AG04450 (cell line): Measurements from ENCODE around the gene MUC15. TPM values are rescaled to one million over a fixed set of nuclear protein-coding genes. Genes with fewer than 3 reads are reported as not detected.
"Not testable (repeated sequence)": the region's sequence is repeated elsewhere in the genome, so short reads cannot be mapped to it uniquely, and the experiment has no call there.

Source experiments
- CTCF ChIA-PET: fragments of 300-600, 350-600 bp; formaldehyde crosslinking; extraction: SDS; loops from one replicate; lab custom pipeline; 2022; ENCODE audit warnings: antibody characterized with exemption, inconsistent platforms; lab: Charles Lee
- POLR2A ChIA-PET: fragments of 350-600 bp; formaldehyde crosslinking; extraction: SDS; loops from one replicate; lab custom pipeline; 2021; ENCODE audit warnings: antibody characterized with exemption, inconsistent platforms; lab: Yijun Ruan, JAX
- DNase-seq: peaks from one replicate; pipeline ENCODE4 v3.0.0-alpha.2; 2011; ENCODE audit warnings: low read depth, low spot score
- H3K27ac ChIP-seq: one replicate; pipeline ENCODE4 v1.5.1; 2012; ENCODE audit warnings: low read depth, low read length, control low read depth
- H3K27me3 ChIP-seq: one replicate; pipeline ENCODE4 v1.6.0; 2012; ENCODE audit warnings: low read length; ENCODE audit not compliant: control insufficient read depth, insufficient read depth
- H3K4me3 ChIP-seq: 2 replicates; pipeline ENCODE4 v1.5.1; 2011; ENCODE audit warnings: mild to moderate bottlenecking, low read depth, low read length, control low read depth
- H3K9me3 ChIP-seq: 2 replicates; pipeline ENCODE4 v1.5.1; 2012; ENCODE audit warnings: low read length; ENCODE audit not compliant: control insufficient read depth, insufficient read depth
- CTCF ChIP-seq: IDR thresholded peaks from 2 replicates; pipeline ENCODE4 v1.5.1; 2011; ENCODE audit warnings: low read depth, low read length, control low read depth, inconsistent platforms
- polyA plus RNA-seq: library from polyadenylated mRNA; depleted of rRNA; stranded (reverse); fragments of >200 nt; gene quantifications from 2 replicates; pipeline ENCODE4 v1.2.3, GENCODE V29; 2011

The MUC15 gene
- polyA plus RNA-seq, 1 experiment, result not detected

GRCh38 chr11:26597899-26598298 is 25.8 kb upstream of the MUC15 start:
- TF ChIP-seq CTCF, result no peak
- ChIA-PET CTCF (no interaction called here), POLR2A (no interaction called here)
- Histone ChIP-seq H3K27ac (no peak overlapping the region), H3K4me3 (no peak overlapping the region), H3K9me3 (no peaks in the 10 kb centered on the region; the same call in 1 of the 2 replicates), H3K27me3 (no peaks in the 10 kb centered on the region)
- DNase-seq, result no peak

GRCh38 chr11:26597049-26597689 is 25.1 kb upstream of the MUC15 start:
- CTCF ChIA-PET, H3K27ac ChIP-seq, H3K9me3 ChIP-seq, DNase-seq, H3K27me3 ChIP-seq, POLR2A ChIA-PET, H3K4me3 ChIP-seq: not testable (repeated sequence)

- DNase-seq, H3K9me3 ChIP-seq, POLR2A ChIA-PET, H3K27ac ChIP-seq, CTCF ChIA-PET, H3K27me3 ChIP-seq, H3K4me3 ChIP-seq: not testable (repeated sequence)
These were observed 23.3 kb upstream of the MUC15 start for GRCh38 chr11:26595207-26595865.

- Histone ChIP-seq H3K27ac (no peak overlapping the region), H3K9me3 (no peaks in the 10 kb centered on the region; the same call in 1 of the 2 replicates), H3K27me3 (no peaks in the 10 kb centered on the region), H3K4me3 (no peak overlapping the region)
- POLR2A ChIA-PET, result no interaction called here
- no peak for TF ChIP-seq CTCF
- DNase-seq, result no peak
- CTCF ChIA-PET, result no interaction called here
These were observed 21.6 kb upstream of the MUC15 start for GRCh38 chr11:26593691-26594090.

DNA sequence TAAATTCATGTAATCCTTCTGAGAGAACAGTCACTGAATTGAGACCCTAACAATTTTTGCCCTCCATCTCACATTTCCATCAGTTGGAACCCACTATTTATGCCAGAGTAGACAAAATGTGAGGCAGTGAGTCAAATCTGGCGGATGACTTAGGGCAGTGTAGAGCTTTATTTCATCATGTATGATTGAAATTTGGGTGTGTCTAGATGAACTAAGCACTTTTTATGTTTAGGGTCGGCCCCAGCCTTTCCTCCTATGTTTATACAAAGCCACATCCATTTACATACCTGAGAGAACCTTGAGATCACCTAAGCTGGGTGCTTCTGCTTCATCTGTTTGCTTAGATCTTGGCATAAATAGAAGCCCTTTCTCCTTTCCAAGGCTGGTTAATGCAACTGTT is 15.0 kb upstream of the MUC15 start:
- Histone ChIP-seq H3K9me3 (no peaks in the 10 kb centered on the region), H3K4me3 (no peak overlapping the region), H3K27ac (no peak overlapping the region), H3K27me3 (no peaks in the 10 kb centered on the region)
- DNase-seq, result no peak
- POLR2A ChIA-PET, result no interaction called here
- CTCF ChIA-PET, result no interaction called here
- no peak for TF ChIP-seq CTCF

- DNase-seq, result no peak
- Histone ChIP-seq H3K9me3 (no peaks in the 10 kb centered on the region), H3K27me3 (no peaks in the 10 kb centered on the region), H3K4me3 (no peak overlapping the region), H3K27ac (no peak overlapping the region)
- CTCF ChIA-PET, result interaction anchor here (0.6 kb wide), 1 partner anchor 604 kb away, joined by 3 read pairs; no protein-coding TSS in a partner anchor
- TF ChIP-seq CTCF, result no peak
- POLR2A ChIA-PET, result no interaction called here
These were observed 12.8 kb upstream of the MUC15 start for GRCh38 chr11:26584818-26585217.
